K562 treated with DMSO at 1 percent for 4 hours (cell line): Measurements from ENCODE around the gene CITED2. TPM values are rescaled to one million over a fixed set of nuclear protein-coding genes. Genes with fewer than 3 reads are reported as not detected.

Experiments
- total RNA-seq: library from RNA; unstranded; fragments of 300-600 nt; gene quantifications from 2 replicates; pipeline ENCODE4 v1.2.3, GENCODE V29; 2022; ENCODE audit not compliant: insufficient read depth

CITED2 gene
- total RNA-seq: 20.9 and 30.2 TPM in 2 replicates

GRCh38 chr6:139374357-139375225 is at the start of gene CITED2:
Gene CITED2 (minus strand): TSS chr6:139374648. CDS start chr6:139373944, 704 bp downstream.

Other genes with a start within 250 kb of the CITED2 start
- 2.4 and 4.1 TPM in 2 replicates for gene HECA, start 239.6 kb downstream of the CITED2 start, total RNA-seq
- not detected in 2 replicates for gene TXLNB, start 82.7 kb downstream of the CITED2 start, total RNA-seq